Adipose tissue (tissue), 3 donors: Measurements from ENCODE around the gene RHOXF2B. TPM values are rescaled to one million over a fixed set of nuclear protein-coding genes. Genes with fewer than 3 reads are reported as not detected.
"Not testable (repeated sequence)": the region's sequence is repeated elsewhere in the genome, so short reads cannot be mapped to it uniquely, and the experiment has no call there.

Experiments
- H3K27ac ChIP-seq: one replicate; pipeline ENCODE4 v1.5.1; 2013; ENCODE audit warnings: low read depth, low read length
- WGBS, 3 donors: extraction: QIAGEN DNeasy Blood & Tissue Kit; methylation state at CpG; one replicate each; pipeline ENCODE4 v1.1.7; 2013; 5-methylcytosine and 5-hydroxymethylcytosine counted together
- polyA plus RNA-seq, 3 donors: library from polyadenylated mRNA; stranded (reverse); fragments of 200-250 nt; gene quantifications; one replicate each; pipeline ENCODE4 v1.2.3, GENCODE V29; 2013
- donor health status: healthy with polysubstance abuse.
- donor health status: Bipolar disorder and iron deficiency.
- donor health status: healthy.

The RHOXF2B gene
- not detected for polyA plus RNA-seq

DNA sequence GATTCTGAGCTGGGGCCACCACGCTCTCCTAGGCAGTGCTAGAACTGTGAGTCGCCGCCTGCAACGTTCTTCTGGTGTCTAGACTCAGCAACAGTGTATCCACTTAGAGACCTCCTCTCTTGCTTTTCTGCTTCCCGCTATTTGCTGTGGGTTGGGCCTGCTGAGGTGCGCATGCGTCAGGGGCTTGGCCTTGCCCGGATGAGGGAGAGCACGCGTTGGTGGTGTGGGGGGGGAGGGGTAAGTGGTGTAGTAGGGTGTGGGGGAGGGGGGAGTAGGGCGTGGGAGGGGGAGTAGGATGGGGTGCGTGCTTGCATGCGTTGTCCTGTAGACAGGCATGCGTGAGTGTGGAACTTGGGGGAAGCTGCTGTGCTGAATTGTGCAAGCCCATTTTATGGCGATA lies at the start of gene RHOXF2B:
TSS of gene RHOXF2B (minus strand) at position 101 of the 400 bp plus-strand sequence. CDS start 138 bp downstream, outside the sequence.
- H3K27ac ChIP-seq: not testable (repeated sequence)
- WGBS, 3 donors: no CpG with 5 or more reads among the region's 15 CpGs

DNA sequence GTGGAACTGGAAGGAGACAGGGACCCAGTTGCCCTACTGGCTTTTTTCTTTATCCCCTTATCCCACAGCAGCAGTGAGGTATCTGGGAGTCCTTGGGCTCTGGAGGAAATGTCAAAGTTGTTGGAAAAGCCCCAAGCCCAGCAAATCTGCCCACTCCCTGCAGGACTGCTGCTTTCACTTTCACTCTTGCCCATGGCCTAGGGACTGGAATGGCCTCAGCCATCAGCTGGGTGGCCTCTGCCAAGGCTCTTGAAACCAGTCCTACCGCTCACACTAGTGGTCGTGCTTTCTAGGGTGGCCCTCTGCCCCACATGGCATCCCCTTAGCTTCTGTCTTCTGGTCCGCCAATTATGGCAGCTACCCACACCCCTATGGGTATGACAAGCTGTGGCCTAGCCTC lies 48.0 kb upstream of the RHOXF2B start:
- H3K27ac ChIP-seq: no peak overlapping the region
- 82 to 90% (median 86%) methylated on average over 3 of the region's 3 CpGs for WGBS, 3 donors

GRCh38 chrX:120120223-120120622 lies 42.7 kb upstream of the RHOXF2B start:
- no peak overlapping the region for H3K27ac ChIP-seq
- WGBS, 3 donors: 79 to 89% (median 84%) methylated on average over 10 to 12 of the region's 12 CpGs

DNA sequence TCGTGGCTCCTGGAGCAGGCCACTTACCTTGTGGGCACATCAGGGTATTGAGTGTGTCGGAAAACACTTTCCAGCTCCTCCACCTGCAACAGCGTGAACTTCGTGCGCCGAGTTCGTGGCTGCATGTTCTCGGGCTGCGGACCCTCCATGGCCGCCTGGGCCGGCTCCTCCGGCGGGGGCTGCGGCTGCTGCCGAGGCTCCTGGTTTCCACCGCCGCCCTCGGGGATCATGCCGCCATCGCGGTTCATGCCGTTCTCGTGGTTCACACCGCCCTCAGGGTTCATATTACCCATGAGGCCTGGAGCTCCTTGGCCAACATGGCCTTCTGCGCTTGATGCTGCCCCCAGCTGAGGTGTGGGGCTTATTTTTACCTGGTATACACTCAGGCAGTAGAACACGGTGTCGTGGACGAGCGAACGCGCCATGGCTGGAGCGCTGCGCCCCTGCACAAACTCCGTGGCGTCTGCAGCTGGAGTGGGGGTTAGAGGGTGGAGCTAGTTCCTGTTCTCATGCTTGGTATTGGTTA lies 38.0 kb upstream of the RHOXF2B start, which contains the start of gene RHOXF1:
TSS of gene RHOXF1 (minus strand) at position 476 of the 526 bp plus-strand sequence. CDS start at position 425, 51 bp downstream.
- H3K27ac ChIP-seq: no peak within 1 kb of the TSS
- 90 to 96% (median 96%) methylated on average over 24 to 35 of the region's 35 CpGs for WGBS, 3 donors

- H3K27ac ChIP-seq: no peak overlapping the region
Measured at GRCh38 chrX:120111611-120112010, 34.1 kb upstream of the RHOXF2B start.

- no peak overlapping the region for H3K27ac ChIP-seq
- WGBS, 3 donors: 64 to 73% (median 66%) methylated on average over 1 of the region's 1 CpG
Measured at GRCh38 chrX:120109378-120109777, 31.9 kb upstream of the RHOXF2B start.

GRCh38 chrX:120104707-120105106 lies 27.2 kb upstream of the RHOXF2B start:
- 84 to 97% (median 93%) methylated on average over 2 of the region's 2 CpGs for WGBS, 3 donors
- not testable (repeated sequence) for H3K27ac ChIP-seq

DNA sequence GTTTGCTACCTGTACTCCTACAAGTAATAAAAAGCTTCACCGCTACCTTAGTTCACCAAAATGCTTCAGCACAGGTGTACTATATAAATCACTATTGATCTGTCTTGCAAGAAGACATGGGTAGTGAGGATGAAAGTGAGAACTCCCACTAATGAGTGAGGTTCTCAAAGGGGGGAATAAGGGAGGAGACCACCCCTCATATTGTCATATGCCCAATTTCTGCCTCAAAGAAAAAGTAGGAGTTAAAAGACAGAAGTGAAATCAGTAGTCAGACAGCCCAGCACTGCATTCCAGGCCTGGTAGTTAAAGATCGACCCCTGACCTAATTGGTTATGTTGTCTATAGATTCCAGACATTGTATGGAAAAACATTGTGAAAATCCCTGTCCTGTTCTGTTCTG lies 23.6 kb upstream of the RHOXF2B start:
- WGBS, 3 donors: 75 to 93% (median 83%) methylated on average over 2 of the region's 2 CpGs
- not testable (repeated sequence) for H3K27ac ChIP-seq

GRCh38 chrX:120090208-120090607 lies 12.7 kb upstream of the RHOXF2B start:
- WGBS, 3 donors: 47 to 85% (median 78%) methylated on average over 2 of the region's 2 CpGs

DNA sequence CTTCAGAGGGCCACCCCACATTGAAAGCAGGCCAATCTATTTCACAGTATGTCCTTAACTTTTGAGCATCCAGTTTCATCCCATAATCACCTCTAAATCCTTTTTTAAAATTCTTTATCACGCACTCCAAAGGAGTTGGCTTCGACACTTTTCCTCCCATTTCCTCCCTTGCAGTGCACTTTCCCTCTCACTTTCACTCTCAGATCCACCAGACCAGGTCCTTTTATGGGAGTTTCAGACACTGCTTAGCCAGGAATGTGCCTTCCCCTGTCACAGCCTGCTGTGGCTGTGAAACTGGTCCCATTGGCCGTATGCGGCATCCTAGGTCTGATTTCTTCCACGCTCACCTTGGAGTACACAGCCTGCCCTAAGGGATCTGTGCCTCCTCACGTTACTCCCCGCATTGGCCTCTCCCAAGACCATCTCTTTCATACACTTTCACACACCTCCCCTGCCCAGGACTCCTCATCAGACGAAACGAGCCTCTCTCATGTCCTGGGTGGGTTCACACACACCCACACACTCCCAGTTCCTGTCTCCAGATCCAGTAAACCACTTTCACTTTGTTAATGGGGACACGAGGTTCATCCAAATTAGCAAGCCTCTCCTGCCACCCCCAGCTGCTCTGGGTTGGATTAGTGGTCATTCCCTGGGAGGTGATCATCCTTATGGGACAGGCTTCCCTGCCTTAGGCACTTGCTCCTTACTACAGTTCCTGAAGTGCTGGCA lies 10.0 kb upstream of the RHOXF2B start:
- WGBS, 3 donors: 61 to 78% (median 63%) methylated on average over 9 to 10 of the region's 10 CpGs
- H3K27ac ChIP-seq: no peak overlapping the region

More at GRCh38 chrX:120090208-120090607, 12.7 kb upstream of the RHOXF2B start:
- H3K27ac ChIP-seq: no peak overlapping the region

GRCh38 chrX:120085553-120086185 lies 8.2 kb upstream of the RHOXF2B start:
- no CpG with 5 or more reads among the region's 12 CpGs for WGBS, 3 donors
- H3K27ac ChIP-seq: not testable (repeated sequence)

- WGBS, 3 donors: 71 to 100% (median 83%) methylated on average over 1 of the region's 1 CpG
- H3K27ac ChIP-seq: not testable (repeated sequence)
Measured at GRCh38 chrX:120066169-120066568, 11.3 kb downstream of the RHOXF2B start.

DNA sequence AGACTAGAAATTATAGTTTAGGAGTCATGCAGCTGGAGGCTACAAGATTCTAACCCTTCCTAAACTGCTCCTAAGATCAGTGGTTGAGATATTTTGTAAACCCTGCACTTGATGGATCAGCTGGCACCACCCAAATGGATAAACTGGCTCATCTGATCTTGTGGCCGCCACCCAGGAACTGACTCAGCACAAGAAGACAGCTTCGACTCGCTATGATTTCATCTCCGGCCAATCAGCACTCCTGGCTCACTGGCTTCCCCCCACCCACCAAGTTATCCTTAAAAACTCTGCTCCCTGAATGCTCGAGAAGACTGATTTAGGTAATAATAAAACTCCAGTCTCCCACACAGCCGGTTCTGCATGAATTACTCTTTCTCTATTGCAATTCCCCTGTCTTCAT lies 34.8 kb downstream of the RHOXF2B start:
- WGBS, 3 donors: no CpG with 5 or more reads among the region's 6 CpGs
- H3K27ac ChIP-seq: not testable (repeated sequence)

GRCh38 chrX:120042247-120042646 lies 35.2 kb downstream of the RHOXF2B start:
- H3K27ac ChIP-seq: not testable (repeated sequence)
- no CpG with 5 or more reads among the region's 2 CpGs for WGBS, 3 donors

GRCh38 chrX:120040176-120040575 lies 37.3 kb downstream of the RHOXF2B start:
- not testable (repeated sequence) for H3K27ac ChIP-seq
- no CpG with 5 or more reads among the region's 6 CpGs for WGBS, 3 donors

DNA sequence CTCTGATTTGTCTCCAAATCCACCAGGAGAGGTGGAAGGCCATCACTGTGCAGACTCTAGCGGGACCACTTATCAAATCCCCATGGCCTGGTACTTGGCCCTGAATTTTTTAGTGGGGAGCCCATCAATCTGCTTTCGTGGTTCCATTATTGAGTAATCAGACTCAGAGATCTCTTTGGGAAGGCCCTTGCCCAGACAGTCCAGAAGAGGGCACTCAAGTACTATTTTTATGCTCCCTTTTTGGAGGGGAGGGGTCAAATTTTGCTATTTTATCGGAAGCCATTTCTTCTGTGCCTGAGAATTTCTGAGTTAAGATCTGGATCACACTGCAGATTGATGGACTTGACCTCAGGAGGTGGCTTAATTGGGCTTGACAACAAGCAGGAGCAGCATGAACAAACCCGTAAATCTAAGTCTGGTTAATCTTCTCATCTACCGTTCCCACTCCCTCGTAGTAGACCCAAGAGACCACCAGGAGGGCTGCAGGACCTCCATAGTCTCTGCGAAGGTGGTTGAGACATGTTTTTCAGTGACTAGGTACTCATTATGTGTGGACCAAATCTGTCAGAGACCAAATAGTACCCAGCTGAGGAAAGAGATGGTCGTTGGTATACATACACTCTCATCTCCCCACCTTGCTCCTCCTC lies 38.3 kb downstream of the RHOXF2B start:
- WGBS, 3 donors: no CpG with 5 or more reads among the region's 8 CpGs
- H3K27ac ChIP-seq: not testable (repeated sequence)

GRCh38 chrX:120036704-120037103 lies 40.8 kb downstream of the RHOXF2B start:
- WGBS, 3 donors: 68 to 100% (median 89%) methylated on average over 1 of the region's 1 CpG
- H3K27ac ChIP-seq: no peak overlapping the region

- 67 to 80% (median 70%) methylated on average over 9 of the region's 9 CpGs for WGBS, 3 donors
- H3K27ac ChIP-seq: not testable (repeated sequence)
Measured at GRCh38 chrX:120035522-120036309, 41.8 kb downstream of the RHOXF2B start.
